ENCODE data around the gene HSD17B3.

HSD17B3 gene

GRCh38 chr9:96294159-96294545 lies 7.8 kb downstream of the HSD17B3 start:
- no peaks in the 10 kb centered on the region for H3K4me1 ChIP-seq
- no peaks in the 10 kb centered on the region for H3K36me3 ChIP-seq (ENCODE audit: control insufficient read depth, insufficient read depth, low read length)
- H3K4me2 ChIP-seq (ENCODE audit: low read length), result no peak overlapping the region
- H3K79me2 ChIP-seq, result no peaks in the 10 kb centered on the region
- H3K9me3 ChIP-seq (ENCODE audit: control insufficient read depth, low read length), result no peaks in the 10 kb centered on the region
- no peak overlapping the region for H3K4me3 ChIP-seq (ENCODE audit: low read depth, low read length)
- no peak overlapping the region for H3K9ac ChIP-seq
- H2AFZ ChIP-seq, result no peak overlapping the region
- H3K27ac ChIP-seq, result no peak overlapping the region
- H3K27me3 ChIP-seq (ENCODE audit: control insufficient read depth, insufficient read depth, low read length), result no peaks in the 10 kb centered on the region
- TF ChIP-seq, protein P1, sequence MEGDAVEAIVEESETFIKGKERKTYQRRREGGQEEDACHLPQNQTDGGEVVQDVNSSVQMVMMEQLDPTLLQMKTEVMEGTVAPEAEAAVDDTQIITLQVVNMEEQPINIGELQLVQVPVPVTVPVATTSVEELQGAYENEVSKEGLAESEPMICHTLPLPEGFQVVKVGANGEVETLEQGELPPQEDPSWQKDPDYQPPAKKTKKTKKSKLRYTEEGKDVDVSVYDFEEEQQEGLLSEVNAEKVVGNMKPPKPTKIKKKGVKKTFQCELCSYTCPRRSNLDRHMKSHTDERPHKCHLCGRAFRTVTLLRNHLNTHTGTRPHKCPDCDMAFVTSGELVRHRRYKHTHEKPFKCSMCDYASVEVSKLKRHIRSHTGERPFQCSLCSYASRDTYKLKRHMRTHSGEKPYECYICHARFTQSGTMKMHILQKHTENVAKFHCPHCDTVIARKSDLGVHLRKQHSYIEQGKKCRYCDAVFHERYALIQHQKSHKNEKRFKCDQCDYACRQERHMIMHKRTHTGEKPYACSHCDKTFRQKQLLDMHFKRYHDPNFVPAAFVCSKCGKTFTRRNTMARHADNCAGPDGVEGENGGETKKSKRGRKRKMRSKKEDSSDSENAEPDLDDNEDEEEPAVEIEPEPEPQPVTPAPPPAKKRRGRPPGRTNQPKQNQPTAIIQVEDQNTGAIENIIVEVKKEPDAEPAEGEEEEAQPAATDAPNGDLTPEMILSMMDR (IDR thresholded peaks at IDR 0.05), result no peak

DNA sequence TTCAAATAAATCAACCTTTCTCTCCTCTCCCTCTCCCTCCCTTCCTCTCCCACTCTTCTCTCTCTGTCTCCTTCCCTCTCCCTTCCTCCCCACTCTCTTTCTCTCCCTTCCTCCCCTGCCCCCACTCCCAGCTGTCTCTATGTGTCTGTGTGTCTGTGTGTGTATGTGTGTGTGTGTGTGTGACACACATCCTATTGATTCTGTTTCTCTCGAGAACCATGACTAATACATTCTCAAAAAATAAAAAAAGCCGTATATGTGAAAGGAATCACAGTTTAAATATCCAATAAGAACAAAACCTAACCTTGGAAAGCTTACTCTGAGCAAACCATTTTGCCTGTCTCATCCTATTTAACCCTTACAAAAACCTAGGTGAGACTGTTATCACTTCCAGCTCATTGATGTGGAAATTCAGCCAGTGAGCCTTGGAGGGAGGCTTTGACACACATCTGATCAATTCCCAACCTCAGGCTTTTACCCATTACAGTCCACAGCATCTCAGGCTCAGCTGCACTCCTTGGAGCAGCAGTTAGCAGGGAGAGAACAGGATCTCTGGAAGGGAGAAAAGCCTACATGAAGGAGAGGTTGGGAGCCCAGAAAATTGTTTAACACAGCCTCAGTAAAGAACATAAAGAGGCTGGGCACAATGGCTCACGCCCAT lies 8.3 kb downstream of the HSD17B3 start:
- Histone ChIP-seq H3K36me3 (ENCODE audit: control insufficient read depth, insufficient read depth, low read length) (no peaks in the 10 kb centered on the region), H2AFZ (no peak overlapping the region), H3K4me2 (ENCODE audit: low read length) (no peak overlapping the region), H3K4me3 (ENCODE audit: low read depth, low read length) (no peak overlapping the region), H3K27me3 (ENCODE audit: control insufficient read depth, insufficient read depth, low read length) (no peaks in the 10 kb centered on the region), H3K9me3 (ENCODE audit: control insufficient read depth, low read length) (no peaks in the 10 kb centered on the region), H3K27ac (no peak overlapping the region), H3K79me2 (no peaks in the 10 kb centered on the region), H3K9ac (no peak overlapping the region), H3K4me1 (no peaks in the 10 kb centered on the region)
- TF ChIP-seq, protein P1 (IDR thresholded peaks at IDR 0.05), result no peak

- Histone ChIP-seq H3K9me3 (ENCODE audit: control insufficient read depth, low read length) (no peaks in the 10 kb centered on the region), H3K4me1 (no peaks in the 10 kb centered on the region), H3K27ac (no peak overlapping the region), H3K4me2 (ENCODE audit: low read length) (no peak overlapping the region), H3K79me2 (no peaks in the 10 kb centered on the region), H3K27me3 (ENCODE audit: control insufficient read depth, insufficient read depth, low read length) (no peaks in the 10 kb centered on the region), H3K9ac (no peak overlapping the region), H3K36me3 (ENCODE audit: control insufficient read depth, insufficient read depth, low read length) (no peaks in the 10 kb centered on the region), H2AFZ (no peak overlapping the region), H3K4me3 (ENCODE audit: low read depth, low read length) (no peak overlapping the region)
- TF ChIP-seq, protein P1 (IDR thresholded peaks at IDR 0.05), result no peak
Measured at GRCh38 chr9:96289392-96289791, 12.6 kb downstream of the HSD17B3 start.

- Histone ChIP-seq H3K79me2 (no peaks in the 10 kb centered on the region), H3K4me1 (no peaks in the 10 kb centered on the region), H2AFZ (no peak overlapping the region), H3K4me3 (ENCODE audit: low read depth, low read length) (no peak overlapping the region), H3K27me3 (ENCODE audit: control insufficient read depth, insufficient read depth, low read length) (no peaks in the 10 kb centered on the region), H3K9me3 (ENCODE audit: control insufficient read depth, low read length) (no peaks in the 10 kb centered on the region), H3K36me3 (ENCODE audit: control insufficient read depth, insufficient read depth, low read length) (no peaks in the 10 kb centered on the region), H3K4me2 (ENCODE audit: low read length) (no peak overlapping the region), H3K9ac (no peak overlapping the region), H3K27ac (no peak overlapping the region)
- TF ChIP-seq, protein P1 (IDR thresholded peaks at IDR 0.05), result no peak
Measured at GRCh38 chr9:96281641-96282040, 20.3 kb downstream of the HSD17B3 start.

DNA sequence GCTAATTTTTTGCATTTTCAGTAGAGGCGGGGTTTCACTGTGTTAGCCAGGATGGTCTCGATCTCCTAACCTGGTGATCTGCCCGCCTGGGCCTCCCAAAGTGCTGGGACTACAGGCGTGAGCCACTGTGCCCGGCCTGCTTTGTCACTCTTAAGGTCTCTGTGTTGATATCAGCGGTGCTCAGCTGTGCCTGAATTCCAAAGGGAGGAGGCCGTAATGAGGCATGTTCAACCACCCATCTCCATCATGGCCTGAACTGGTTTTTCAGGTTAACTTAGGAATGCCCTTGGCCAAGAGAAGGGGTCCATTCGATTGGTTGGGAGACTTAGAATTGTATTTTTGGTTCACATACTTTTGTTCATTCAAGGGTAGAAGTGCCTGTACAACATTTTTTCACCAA lies 22.0 kb downstream of the HSD17B3 start:
- Histone ChIP-seq H3K4me2 (ENCODE audit: low read length) (no peak overlapping the region), H3K27me3 (ENCODE audit: control insufficient read depth, insufficient read depth, low read length) (no peaks in the 10 kb centered on the region), H2AFZ (no peak overlapping the region), H3K4me1 (no peaks in the 10 kb centered on the region), H3K36me3 (ENCODE audit: control insufficient read depth, insufficient read depth, low read length) (no peaks in the 10 kb centered on the region), H3K27ac (no peak overlapping the region), H3K9ac (no peak overlapping the region), H3K4me3 (ENCODE audit: low read depth, low read length) (no peak overlapping the region), H3K9me3 (ENCODE audit: control insufficient read depth, low read length) (no peaks in the 10 kb centered on the region), H3K79me2 (no peaks in the 10 kb centered on the region)
- TF ChIP-seq, protein P1 (IDR thresholded peaks at IDR 0.05), result no peak

All from parathyroid adenoma (tissue), 2 donors.